ENCODE results near the gene GLUL.
"Not testable (repeated sequence)": the region's sequence is repeated elsewhere in the genome, so short reads cannot be mapped to it uniquely, and the experiment has no call there.

Gene GLUL

GRCh38 chr1:182355723-182356098 is 35.9 kb downstream of the GLUL start:
- Mint-ChIP-seq H3K9me3 (no peaks in the 10 kb centered on the region), H3K27me3 (peaks cover 1% of the 10 kb centered on the region), H3K4me1 (no peaks in the 10 kb centered on the region), H3K36me3 (no peaks in the 10 kb centered on the region), H3K27ac (no peak overlapping the region), H3K4me3 (no peak overlapping the region)

- Mint-ChIP-seq H3K27me3 (peaks cover 1% of the 10 kb centered on the region), H3K4me3 (no peak overlapping the region), H3K4me1 (no peaks in the 10 kb centered on the region), H3K27ac (no peak overlapping the region), H3K9me3 (no peaks in the 10 kb centered on the region), H3K36me3 (no peaks in the 10 kb centered on the region)
Observed at GRCh38 chr1:182351790-182352364, 39.7 kb downstream of the GLUL start.

GRCh38 chr1:182350839-182351238 is 40.8 kb downstream of the GLUL start:
- H3K36me3 Mint-ChIP-seq: no peaks in the 10 kb centered on the region
- H3K9me3 Mint-ChIP-seq: no peaks in the 10 kb centered on the region
- no peaks in the 10 kb centered on the region for H3K4me1 Mint-ChIP-seq
- no peak overlapping the region for H3K27ac Mint-ChIP-seq
- no peak overlapping the region for H3K4me3 Mint-ChIP-seq
- H3K27me3 Mint-ChIP-seq: peaks cover 1% of the 10 kb centered on the region

- no peak overlapping the region for H3K4me3 Mint-ChIP-seq
- H3K36me3 Mint-ChIP-seq: no peaks in the 10 kb centered on the region
- no peaks in the 10 kb centered on the region for H3K4me1 Mint-ChIP-seq
- no peak overlapping the region for H3K27ac Mint-ChIP-seq
- H3K9me3 Mint-ChIP-seq: no peaks in the 10 kb centered on the region
- H3K27me3 Mint-ChIP-seq: no peaks in the 10 kb centered on the region
Observed at GRCh38 chr1:182348961-182349747, 42.4 kb downstream of the GLUL start.

- no peak overlapping the region for H3K4me3 Mint-ChIP-seq
- no peak overlapping the region for H3K27ac Mint-ChIP-seq
- H3K27me3 Mint-ChIP-seq: no peaks in the 10 kb centered on the region
- no peaks in the 10 kb centered on the region for H3K9me3 Mint-ChIP-seq
- H3K36me3 Mint-ChIP-seq: no peaks in the 10 kb centered on the region
- H3K4me1 Mint-ChIP-seq: no peaks in the 10 kb centered on the region
Observed at GRCh38 chr1:182347019-182347418, 44.6 kb downstream of the GLUL start.

- Mint-ChIP-seq H3K4me1 (no peaks in the 10 kb centered on the region), H3K27ac (no peak overlapping the region), H3K4me3 (no peak overlapping the region), H3K27me3 (no peaks in the 10 kb centered on the region), H3K9me3 (no peaks in the 10 kb centered on the region), H3K36me3 (no peaks in the 10 kb centered on the region)
Observed at GRCh38 chr1:182340233-182341058, 51.1 kb downstream of the GLUL start.

- no peak overlapping the region for H3K27ac Mint-ChIP-seq
- no peaks in the 10 kb centered on the region for H3K4me1 Mint-ChIP-seq
- no peaks in the 10 kb centered on the region for H3K9me3 Mint-ChIP-seq
- H3K36me3 Mint-ChIP-seq: no peaks in the 10 kb centered on the region
- H3K4me3 Mint-ChIP-seq: no peak overlapping the region
- H3K27me3 Mint-ChIP-seq: no peaks in the 10 kb centered on the region
Observed at GRCh38 chr1:182339684-182340083, 51.9 kb downstream of the GLUL start.

- Mint-ChIP-seq H3K4me3 (no peak overlapping the region), H3K27ac (no peak overlapping the region), H3K4me1 (no peaks in the 10 kb centered on the region), H3K36me3 (no peaks in the 10 kb centered on the region), H3K27me3 (no peaks in the 10 kb centered on the region), H3K9me3 (no peaks in the 10 kb centered on the region)
Observed at GRCh38 chr1:182338806-182339370, 52.7 kb downstream of the GLUL start.

- no peaks in the 10 kb centered on the region for H3K36me3 Mint-ChIP-seq
- no peaks in the 10 kb centered on the region for H3K9me3 Mint-ChIP-seq
Observed at GRCh38 chr1:182337736-182338571, 53.6 kb downstream of the GLUL start.

GRCh38 chr1:182335771-182336566 is 55.6 kb downstream of the GLUL start:
- Mint-ChIP-seq H3K36me3 (no peaks in the 10 kb centered on the region), H3K27me3 (no peaks in the 10 kb centered on the region), H3K4me3 (no peak overlapping the region), H3K4me1 (no peaks in the 10 kb centered on the region), H3K27ac (no peak overlapping the region), H3K9me3 (no peaks in the 10 kb centered on the region)

More at GRCh38 chr1:182337736-182338571, 53.6 kb downstream of the GLUL start:
- H3K27ac Mint-ChIP-seq: no peak overlapping the region
- H3K4me3 Mint-ChIP-seq: no peak overlapping the region
- H3K4me1 Mint-ChIP-seq: no peaks in the 10 kb centered on the region
- no peaks in the 10 kb centered on the region for H3K27me3 Mint-ChIP-seq

GRCh38 chr1:182333071-182333571 is 58.5 kb downstream of the GLUL start:
- H3K9me3 Mint-ChIP-seq, H3K36me3 Mint-ChIP-seq, H3K4me1 Mint-ChIP-seq, H3K27ac Mint-ChIP-seq, H3K27me3 Mint-ChIP-seq, H3K4me3 Mint-ChIP-seq: not testable (repeated sequence)

GRCh38 chr1:182332261-182333060 is 59.1 kb downstream of the GLUL start:
- no peaks in the 10 kb centered on the region for H3K4me1 Mint-ChIP-seq
- no peak overlapping the region for H3K27ac Mint-ChIP-seq
- H3K36me3 Mint-ChIP-seq: no peaks in the 10 kb centered on the region
- no peaks in the 10 kb centered on the region for H3K27me3 Mint-ChIP-seq
- no peak overlapping the region for H3K4me3 Mint-ChIP-seq
- no peaks in the 10 kb centered on the region for H3K9me3 Mint-ChIP-seq
